ENCODE results near the gene SLC22A1. TPM values are rescaled to one million over a fixed set of nuclear protein-coding genes. Genes with fewer than 3 reads are reported as not detected.
"Not testable (repeated sequence)": the region's sequence is repeated elsewhere in the genome, so short reads cannot be mapped to it uniquely, and the experiment has no call there.

The SLC22A1 gene
- total and polyA plus RNA-seq, 2 of the 13 experiments (the other 11 are each of a cell fraction or from before 2014, with no cell fraction given) = 0.80 to 0.87 TPM

GRCh38 chr6:160133441-160134336, 12.1 kb downstream of the SLC22A1 start:
- POLR2A ChIA-PET = interaction anchor here (1.2 kb wide), 1 partner anchor 8 kb away, joined by 3 read pairs; no protein-coding TSS in a partner anchor
- WGBS (ENCODE audit: low lambda C conversion rate) = 94% methylated on average over 45 of the region's 47 CpGs
- ATAC-seq (no peak), DNase-seq (ENCODE audit: low spot score) (no peak), FAIRE-seq (no peak)
- no peak overlapping the region for H3K4me3 ChIP-seq (replicated peaks in 1 of 3; ENCODE audit: insufficient read depth in 1 of 3, low read depth in 2 of 3, low read length in 3 of 3)
- no peak overlapping the region for H3K4me2 ChIP-seq (ENCODE audit: low read depth, low read length)
- H3K4me1 ChIP-seq (ENCODE audit: insufficient read depth, low read length) = peaks cover 50% of the 10 kb centered on the region
- CTCF ChIA-PET (ENCODE audit: low intra/inter-chr PET ratio, low total read pairs) = no interaction called here
- H3K79me2 ChIP-seq (ENCODE audit: insufficient read depth, low read length) = no peaks in the 10 kb centered on the region
- in situ Hi-C loops (cut with HindIII; ENCODE audit: extremely low pct_ligation_motif_present, low pct_unique_long_range_greater_than_20kb) (no loop called here), intact Hi-C loops (cut with micrococcal nuclease; ENCODE audit: unreplicated experiment) (loop anchor here (10.0 kb wide), 1 partner anchor 121 kb away; the partner anchor contains the start of gene SLC22A2)
- no peaks in the 10 kb centered on the region for H3K27me3 ChIP-seq (ENCODE audit: control insufficient read depth in 1 of 2, insufficient read depth in 2 of 2, low read length in 2 of 2)
- no TSS peak for BruUV-seq (replicated peaks)
- no peak overlapping the region for H2AFZ ChIP-seq (ENCODE audit: low read length)
- TF ChIP-seq ZZZ3 (CRISPR knock-in tag; IDR thresholded peaks at IDR 0.05; ENCODE audit: borderline replicate concordance) (no peak), GPBP1L1 (CRISPR knock-in tag; IDR thresholded peaks at IDR 0.05) (no peak), ZNF775 (CRISPR knock-in tag; IDR thresholded peaks at IDR 0.05; ENCODE audit: borderline replicate concordance) (no peak), ZNF501 (CRISPR knock-in tag; IDR thresholded peaks at IDR 0.05) (no peak), AGO2 (optimal IDR thresholded peaks at IDR 0.05; ENCODE audit: low read depth, low read length) (peak; percentile 34), FOXO4 (CRISPR knock-in tag; conservative IDR thresholded peaks at IDR 0.05) (0 out of 2 replicates have a peak, but pooled peaks have one; percentile 69)
- TF ChIP-seq, protein P1, sequence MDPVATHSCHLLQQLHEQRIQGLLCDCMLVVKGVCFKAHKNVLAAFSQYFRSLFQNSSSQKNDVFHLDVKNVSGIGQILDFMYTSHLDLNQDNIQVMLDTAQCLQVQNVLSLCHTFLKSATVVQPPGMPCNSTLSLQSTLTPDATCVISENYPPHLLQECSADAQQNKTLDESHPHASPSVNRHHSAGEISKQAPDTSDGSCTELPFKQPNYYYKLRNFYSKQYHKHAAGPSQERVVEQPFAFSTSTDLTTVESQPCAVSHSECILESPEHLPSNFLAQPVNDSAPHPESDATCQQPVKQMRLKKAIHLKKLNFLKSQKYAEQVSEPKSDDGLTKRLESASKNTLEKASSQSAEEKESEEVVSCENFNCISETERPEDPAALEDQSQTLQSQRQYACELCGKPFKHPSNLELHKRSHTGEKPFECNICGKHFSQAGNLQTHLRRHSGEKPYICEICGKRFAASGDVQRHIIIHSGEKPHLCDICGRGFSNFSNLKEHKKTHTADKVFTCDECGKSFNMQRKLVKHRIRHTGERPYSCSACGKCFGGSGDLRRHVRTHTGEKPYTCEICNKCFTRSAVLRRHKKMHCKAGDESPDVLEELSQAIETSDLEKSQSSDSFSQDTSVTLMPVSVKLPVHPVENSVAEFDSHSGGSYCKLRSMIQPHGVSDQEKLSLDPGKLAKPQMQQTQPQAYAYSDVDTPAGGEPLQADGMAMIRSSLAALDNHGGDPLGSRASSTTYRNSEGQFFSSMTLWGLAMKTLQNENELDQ (CRISPR knock-in tag; IDR thresholded peaks at IDR 0.05; ENCODE audit: borderline replicate concordance) = no peak
- no peaks in the 10 kb centered on the region for H4K20me1 ChIP-seq (ENCODE audit: insufficient read depth, low read length)
- no peak overlapping the region for H3K27ac ChIP-seq (ENCODE audit: extremely low read length, insufficient read depth, low read length)
- no peaks in the 10 kb centered on the region for H3K9me3 ChIP-seq (ENCODE audit: low read length)
- H3K9ac ChIP-seq (ENCODE audit: insufficient read depth, low read depth, low read length) = no peak overlapping the region
- H3K36me3 ChIP-seq (replicated peaks in 1 of 2; ENCODE audit: control insufficient read depth in 1 of 2, insufficient read depth in 2 of 2, low read length in 2 of 2) = no peaks in the 10 kb centered on the region

DNA sequence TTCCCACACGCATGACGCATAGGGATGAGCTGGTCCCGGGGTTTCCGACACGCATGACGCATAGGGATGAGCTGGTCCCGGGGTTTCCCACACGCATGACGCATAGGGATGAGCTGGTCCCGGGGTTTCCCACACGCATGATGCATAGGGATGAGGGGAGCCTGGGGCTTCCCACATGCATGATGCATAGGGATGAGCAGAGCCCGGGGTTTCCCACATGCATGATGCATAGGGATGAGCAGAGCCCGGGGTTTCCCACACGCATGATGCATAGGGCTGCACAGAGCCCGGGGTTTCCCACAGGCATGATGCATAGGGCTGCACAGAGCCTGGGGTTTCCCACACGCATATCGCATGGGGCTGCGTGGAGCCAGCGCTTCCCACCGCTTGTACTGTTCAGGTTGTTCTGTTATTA, 12.7 kb downstream of the SLC22A1 start:
- H3K4me2 ChIP-seq (ENCODE audit: low read depth, low read length); H3K36me3 ChIP-seq (replicated peaks in 1 of 2; ENCODE audit: control insufficient read depth in 1 of 2, insufficient read depth in 2 of 2, low read length in 2 of 2); BruUV-seq (replicated peaks); ATAC-seq; H2AFZ ChIP-seq (ENCODE audit: low read length); H3K4me3 ChIP-seq (replicated peaks in 1 of 3; ENCODE audit: insufficient read depth in 1 of 3, low read depth in 2 of 3, low read length in 3 of 3); H3K9me3 ChIP-seq (ENCODE audit: low read length); H3K27ac ChIP-seq (ENCODE audit: extremely low read length, insufficient read depth, low read length); H4K20me1 ChIP-seq (ENCODE audit: insufficient read depth, low read length); FAIRE-seq; H3K79me2 ChIP-seq (ENCODE audit: insufficient read depth, low read length); in situ Hi-C loops (cut with HindIII; ENCODE audit: extremely low pct_ligation_motif_present, low pct_unique_long_range_greater_than_20kb); CTCF ChIA-PET (ENCODE audit: low intra/inter-chr PET ratio, low total read pairs); H3K9ac ChIP-seq (ENCODE audit: insufficient read depth, low read depth, low read length); DNase-seq (ENCODE audit: low spot score); H3K27me3 ChIP-seq (ENCODE audit: control insufficient read depth in 1 of 2, insufficient read depth in 2 of 2, low read length in 2 of 2): not testable (repeated sequence)
- POLR2A ChIA-PET = interaction anchor here (1.2 kb wide), 1 partner anchor 9 kb away, joined by 3 read pairs; no protein-coding TSS in a partner anchor
- H3K4me1 ChIP-seq (ENCODE audit: insufficient read depth, low read length) = peaks cover 50% of the 10 kb centered on the region
- intact Hi-C loops (cut with micrococcal nuclease; ENCODE audit: unreplicated experiment) = loop anchor here (10.0 kb wide), 1 partner anchor 120 kb away; the partner anchor contains the start of gene SLC22A2
- WGBS (ENCODE audit: low lambda C conversion rate) = 94% methylated on average over 17 of the region's 20 CpGs

All from HepG2 (cell line).